Measurements from ENCODE around the gene MGA. TPM values are rescaled to one million over a fixed set of nuclear protein-coding genes. Genes with fewer than 3 reads are reported as not detected.

MGA gene
- total and polyA plus RNA-seq, 4 donors: 2.7 to 86.2 (median 14.1) TPM

DNA sequence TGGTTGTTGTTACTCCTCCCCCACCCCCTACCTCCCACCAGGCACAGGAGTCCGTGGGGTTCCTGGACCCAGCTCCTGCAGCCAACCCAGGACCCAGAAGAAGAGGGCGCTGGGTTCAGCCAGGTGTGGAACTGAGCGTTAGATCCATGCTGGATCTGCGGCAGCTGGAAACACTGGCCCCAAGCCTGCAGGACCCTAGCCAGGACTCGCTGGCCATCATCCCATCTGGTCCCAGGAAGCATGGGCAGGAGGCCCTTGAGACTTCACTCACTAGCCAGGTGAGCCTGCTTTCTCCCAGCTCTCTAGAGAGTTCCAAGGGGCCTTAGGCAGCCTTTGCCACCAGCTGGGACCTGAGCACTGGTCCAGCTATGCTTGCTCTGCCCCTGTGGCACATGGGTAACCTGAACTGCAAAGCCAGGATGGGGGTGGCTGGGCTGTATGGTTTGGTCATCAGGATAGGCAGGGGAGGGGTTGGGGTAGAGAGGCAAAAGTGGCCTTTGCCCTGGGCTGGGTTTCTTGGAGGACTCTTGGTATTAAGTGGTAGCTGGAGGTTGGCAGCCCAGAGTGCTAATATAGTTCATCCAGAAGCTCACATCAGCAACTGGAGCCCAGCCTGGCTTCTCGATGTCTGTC, 160.7 kb downstream of the MGA start:
- no peak for DNase-seq
- WGBS, 2 donors: 87 to 94% methylated on average over 6 of the region's 6 CpGs
- H3K27me3 ChIP-seq (ENCODE audit: control insufficient read depth in 3 of 3, insufficient read depth in 3 of 3, low read length in 2 of 3): no peaks in the 10 kb centered on the region
- H3K9ac ChIP-seq (ENCODE audit: insufficient read depth in 1 of 2, low read length in 2 of 2): no peak overlapping the region
- H3K4me3 ChIP-seq: no peak overlapping the region
- ATAC-seq (ENCODE audit: insufficient read depth, low FRiP score): no peak
- no peaks in the 10 kb centered on the region for H3K4me1 ChIP-seq (ENCODE audit: control insufficient read depth in 5 of 5, insufficient read depth in 5 of 5, low read length in 5 of 5)
- peaks cover 6 to 75% (median 32%) of the 10 kb centered on the region in 4 donors for H3K36me3 ChIP-seq (ENCODE audit: control insufficient read depth in 4 of 4, insufficient read depth in 4 of 4, low read length in 4 of 4)
- TF ChIP-seq, protein P1, sequence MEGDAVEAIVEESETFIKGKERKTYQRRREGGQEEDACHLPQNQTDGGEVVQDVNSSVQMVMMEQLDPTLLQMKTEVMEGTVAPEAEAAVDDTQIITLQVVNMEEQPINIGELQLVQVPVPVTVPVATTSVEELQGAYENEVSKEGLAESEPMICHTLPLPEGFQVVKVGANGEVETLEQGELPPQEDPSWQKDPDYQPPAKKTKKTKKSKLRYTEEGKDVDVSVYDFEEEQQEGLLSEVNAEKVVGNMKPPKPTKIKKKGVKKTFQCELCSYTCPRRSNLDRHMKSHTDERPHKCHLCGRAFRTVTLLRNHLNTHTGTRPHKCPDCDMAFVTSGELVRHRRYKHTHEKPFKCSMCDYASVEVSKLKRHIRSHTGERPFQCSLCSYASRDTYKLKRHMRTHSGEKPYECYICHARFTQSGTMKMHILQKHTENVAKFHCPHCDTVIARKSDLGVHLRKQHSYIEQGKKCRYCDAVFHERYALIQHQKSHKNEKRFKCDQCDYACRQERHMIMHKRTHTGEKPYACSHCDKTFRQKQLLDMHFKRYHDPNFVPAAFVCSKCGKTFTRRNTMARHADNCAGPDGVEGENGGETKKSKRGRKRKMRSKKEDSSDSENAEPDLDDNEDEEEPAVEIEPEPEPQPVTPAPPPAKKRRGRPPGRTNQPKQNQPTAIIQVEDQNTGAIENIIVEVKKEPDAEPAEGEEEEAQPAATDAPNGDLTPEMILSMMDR (IDR thresholded peaks at IDR 0.05; ENCODE audit: control extremely low read depth, extremely low read depth): no peak
- peaks cover 0 to 3% (median 0%) of the 10 kb centered on the region in 4 donors for H3K9me3 ChIP-seq (ENCODE audit: control insufficient read depth in 4 of 4, insufficient read depth in 3 of 4, low read length in 3 of 4)
- no peak overlapping the region for H3K27ac ChIP-seq (ENCODE audit: low read depth in 1 of 2, low read length in 1 of 2)

DNA sequence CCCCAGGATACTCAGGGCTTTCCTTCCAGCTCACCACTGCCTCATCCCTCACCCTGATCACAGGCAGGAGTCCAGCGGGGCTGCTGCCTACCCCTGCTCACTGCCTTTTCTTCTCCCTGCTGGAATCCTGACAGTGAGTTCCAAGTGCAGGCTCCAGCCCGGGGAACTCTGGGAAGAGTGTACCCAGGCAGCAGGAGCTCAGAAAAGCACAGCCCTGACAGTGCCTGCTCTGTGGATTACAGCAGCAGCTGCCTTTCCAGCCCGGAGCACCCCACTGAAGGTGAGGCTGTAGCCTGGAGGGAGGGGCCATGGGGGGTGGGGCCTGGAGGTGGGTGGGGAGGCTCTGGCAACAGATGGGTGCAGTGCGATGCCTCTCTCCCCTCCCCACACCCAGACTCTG, 161.6 kb downstream of the MGA start:
- DNase-seq: no peak

DNA sequence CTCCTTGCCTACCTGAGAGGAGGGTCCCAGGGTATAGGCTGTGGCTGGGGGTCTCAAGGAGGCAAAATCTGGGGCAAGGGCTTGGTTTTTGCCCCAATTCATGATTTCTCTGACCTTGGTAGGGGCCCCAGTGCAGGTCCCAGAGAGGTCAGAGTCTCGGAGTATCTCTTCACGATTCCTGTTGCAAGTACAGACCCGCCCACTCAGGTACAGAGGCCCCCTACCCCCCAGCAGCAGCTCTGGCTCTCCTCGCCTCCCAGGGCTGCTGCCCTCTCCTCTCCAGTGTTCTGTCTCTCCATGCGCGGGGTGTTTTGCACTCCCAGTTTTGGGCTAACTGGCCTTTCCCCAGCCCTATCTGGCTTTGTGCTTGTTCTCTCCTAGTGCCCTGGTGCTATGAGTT, 162.3 kb downstream of the MGA start:
- Histone ChIP-seq H3K9ac (ENCODE audit: insufficient read depth in 1 of 2, low read length in 2 of 2) (no peak overlapping the region), H3K4me1 (ENCODE audit: control insufficient read depth in 5 of 5, insufficient read depth in 5 of 5, low read length in 5 of 5) (peaks cover 0 to 3% (median 0%) of the 10 kb centered on the region in 5 donors), H3K27me3 (ENCODE audit: control insufficient read depth in 3 of 3, insufficient read depth in 3 of 3, low read length in 2 of 3) (no peaks in the 10 kb centered on the region), H3K36me3 (ENCODE audit: control insufficient read depth in 4 of 4, insufficient read depth in 4 of 4, low read length in 4 of 4) (peaks cover 3 to 67% (median 26%) of the 10 kb centered on the region in 4 donors), H3K9me3 (ENCODE audit: control insufficient read depth in 4 of 4, insufficient read depth in 3 of 4, low read length in 3 of 4) (no peaks in the 10 kb centered on the region), H3K27ac (ENCODE audit: low read depth in 1 of 2, low read length in 1 of 2) (no peak overlapping the region), H3K4me3 (no peak overlapping the region)
- 93% methylated on average over 6 of the region's 6 CpGs for WGBS, 2 donors
- TF ChIP-seq, protein P1 (IDR thresholded peaks at IDR 0.05; ENCODE audit: control extremely low read depth, extremely low read depth): no peak
- DNase-seq: no peak
- ATAC-seq (ENCODE audit: insufficient read depth, low FRiP score): no peak

More for the DNA sequence above, 161.6 kb downstream of the MGA start:
- no peaks in the 10 kb centered on the region for H3K27me3 ChIP-seq (ENCODE audit: control insufficient read depth in 3 of 3, insufficient read depth in 3 of 3, low read length in 2 of 3)
- no peak overlapping the region for H3K9ac ChIP-seq (ENCODE audit: insufficient read depth in 1 of 2, low read length in 2 of 2)
- H3K9me3 ChIP-seq (ENCODE audit: control insufficient read depth in 4 of 4, insufficient read depth in 3 of 4, low read length in 3 of 4): peaks cover 0 to 2% (median 0%) of the 10 kb centered on the region in 4 donors
- no peak for ATAC-seq (ENCODE audit: insufficient read depth, low FRiP score)
- no peaks in the 10 kb centered on the region for H3K4me1 ChIP-seq (ENCODE audit: control insufficient read depth in 5 of 5, insufficient read depth in 5 of 5, low read length in 5 of 5)
- H3K27ac ChIP-seq (ENCODE audit: low read depth in 1 of 2, low read length in 1 of 2): no peak overlapping the region
- peaks cover 4 to 74% (median 29%) of the 10 kb centered on the region in 4 donors for H3K36me3 ChIP-seq (ENCODE audit: control insufficient read depth in 4 of 4, insufficient read depth in 4 of 4, low read length in 4 of 4)
- no peak overlapping the region for H3K4me3 ChIP-seq
- TF ChIP-seq, protein P1 (IDR thresholded peaks at IDR 0.05; ENCODE audit: control extremely low read depth, extremely low read depth): no peak
- WGBS, 2 donors: 91 to 97% methylated on average over 4 of the region's 4 CpGs

Small RNA genes within 50 kb of the gene (small RNA-seq; reads per million reads assigned to genes)
- not detected for gene MIR626 (ENCODE audit: low replicate concordance)

Other genes starting within 250 kb of the MGA start
- gene RTF1, start 243.3 kb upstream of the MGA start, total RNA-seq: 10 to 100 TPM; 22.5 to 38.6 TPM
- gene RTF1, start 243.3 kb upstream of the MGA start, polyA plus RNA-seq: 10 to 100 TPM; 14.4 to 16.3 TPM
- 1 to 10 TPM; 1.9 TPM for gene ITPKA, start 166.5 kb upstream of the MGA start, total RNA-seq
- under 1 TPM; 0.35 to 0.57 TPM for gene ITPKA, start 166.5 kb upstream of the MGA start, polyA plus RNA-seq
- 10 to 100 TPM in 1 of 2 donors, 1 to 10 TPM in 1; 1.3 to 10.6 TPM for gene LTK, start 146.6 kb upstream of the MGA start, total RNA-seq
- 1 to 10 TPM; 4.8 to 7.2 TPM for gene LTK, start 146.6 kb upstream of the MGA start, polyA plus RNA-seq
- 10 to 100 TPM; 23.0 to 37.4 TPM for gene RPAP1, start 116.1 kb upstream of the MGA start, total RNA-seq
- 10 to 100 TPM; 10.4 TPM for gene RPAP1, start 116.1 kb upstream of the MGA start, polyA plus RNA-seq
- 10 to 100 TPM; 13.8 to 17.9 TPM for gene TYRO3, start 101.2 kb upstream of the MGA start, total RNA-seq
- 10 to 100 TPM in 1 of 2 donors, 1 to 10 TPM in 1; 4.2 to 11.5 TPM for gene TYRO3, start 101.2 kb upstream of the MGA start, polyA plus RNA-seq
- 10 to 100 TPM; 20.2 to 25.7 TPM for gene MAPKBP1, start 114.1 kb downstream of the MGA start, total RNA-seq
- gene MAPKBP1, start 114.1 kb downstream of the MGA start, polyA plus RNA-seq: 10 to 100 TPM in 1 of 2 donors, 1 to 10 TPM in 1; 7.2 to 12.6 TPM
- 10 to 100 TPM; 13.2 to 28.1 TPM for gene JMJD7, start 167.7 kb downstream of the MGA start, total RNA-seq
- gene JMJD7, start 167.7 kb downstream of the MGA start, polyA plus RNA-seq: 10 to 100 TPM; 16.6 to 26.0 TPM
- gene PLA2G4B, start 178.4 kb downstream of the MGA start, total RNA-seq: 10 to 100 TPM in 1 of 2 donors, 1 to 10 TPM in 1; 8.4 to 12.8 TPM
- gene PLA2G4B, start 178.4 kb downstream of the MGA start, polyA plus RNA-seq: 10 to 100 TPM in 1 of 2 donors, 1 to 10 TPM in 1; 5.7 to 13.0 TPM
- 1 to 10 TPM; 1.6 to 2.0 TPM for gene SPTBN5, start 233.6 kb downstream of the MGA start, total RNA-seq
- 1 to 10 TPM; 1.8 to 3.5 TPM for gene SPTBN5, start 233.6 kb downstream of the MGA start, polyA plus RNA-seq

All from lung (tissue), 13 donors.